Astrocyte (in vitro differentiated cells and primary cell): ENCODE data around the gene BTBD1. TPM values are rescaled to one million over a fixed set of nuclear protein-coding genes. Genes with fewer than 3 reads are reported as not detected.

Experiments
- DNase-seq: peaks from one replicate; pipeline ENCODE4 v3.0.0-alpha.2; 2010; ENCODE audit warnings: low read depth
- FAIRE-seq: peaks from 2 replicates; lab custom pipeline; 2011; peaks lifted over from hg19 to GRCh38; lab: Jason Lieb, UNC
- H2AFZ ChIP-seq: 2 replicates; pipeline ENCODE4 v1.6.0; 2012; ENCODE audit warnings: low read depth, low read length, inconsistent platforms
- H3K27ac ChIP-seq: 2 replicates; pipeline ENCODE4 v1.5.1; 2011; ENCODE audit warnings: low read depth, low read length, inconsistent platforms
- H3K27me3 ChIP-seq: 2 replicates; pipeline ENCODE4 v1.6.0; 2011; ENCODE audit warnings: low read length, inconsistent platforms; ENCODE audit not compliant: insufficient read depth
- H3K36me3 ChIP-seq: 2 replicates; pipeline ENCODE4 v1.5.1; 2011; ENCODE audit warnings: low read length, inconsistent platforms; ENCODE audit not compliant: insufficient read depth
- H3K4me1 ChIP-seq: 2 replicates; pipeline ENCODE4 v1.5.1; 2011; ENCODE audit warnings: low read length, inconsistent platforms; ENCODE audit not compliant: insufficient read depth
- H3K4me2 ChIP-seq: 2 replicates; pipeline ENCODE4 v1.6.0; 2012; ENCODE audit warnings: low read length, inconsistent platforms
- H3K4me3 ChIP-seq: 2 replicates; pipeline ENCODE4 v1.5.1; 2011; ENCODE audit warnings: low read depth, mild to moderate bottlenecking, low read length, inconsistent platforms; ENCODE audit not compliant: insufficient read depth
- H3K79me2 ChIP-seq: 2 replicates; pipeline ENCODE4 v1.6.0; 2012; ENCODE audit warnings: mild to moderate bottlenecking, low read length, inconsistent platforms; ENCODE audit not compliant: insufficient read depth
- H3K9ac ChIP-seq: 2 replicates; pipeline ENCODE4 v1.6.0; 2012; ENCODE audit warnings: mild to moderate bottlenecking, low read length, inconsistent platforms
- H3K9me3 ChIP-seq: 2 replicates; pipeline ENCODE4 v1.5.1; 2012; ENCODE audit warnings: low read depth, mild to moderate bottlenecking, low read length, inconsistent platforms; ENCODE audit not compliant: insufficient read depth
- H4K20me1 ChIP-seq: 2 replicates; pipeline ENCODE4 v1.6.0; 2012; ENCODE audit warnings: low read length, inconsistent platforms; ENCODE audit not compliant: insufficient read depth
- H3K27ac Mint-ChIP-seq: one replicate; pipeline ENCODE4 v1.8.0; 2021; ENCODE audit warnings: mild to moderate bottlenecking, mixed read lengths; ENCODE audit not compliant: unreplicated experiment
- H3K27me3 Mint-ChIP-seq: one replicate; pipeline ENCODE4 v1.8.0; 2021; ENCODE audit warnings: low read depth, mixed read lengths; ENCODE audit not compliant: unreplicated experiment
- H3K36me3 Mint-ChIP-seq: one replicate; pipeline ENCODE4 v1.8.0; 2021; ENCODE audit warnings: low read depth, mixed read lengths; ENCODE audit not compliant: unreplicated experiment
- H3K4me1 Mint-ChIP-seq: one replicate; pipeline ENCODE4 v1.8.0; 2021; ENCODE audit warnings: low read depth, mixed read lengths; ENCODE audit not compliant: unreplicated experiment
- H3K4me3 Mint-ChIP-seq: one replicate; pipeline ENCODE4 v1.8.0; 2021; ENCODE audit warnings: mild to moderate bottlenecking, moderate library complexity, mixed read lengths; ENCODE audit not compliant: unreplicated experiment
- H3K9me3 Mint-ChIP-seq: one replicate; pipeline ENCODE4 v1.8.0; 2021; ENCODE audit warnings: mild to moderate bottlenecking, mixed read lengths; ENCODE audit not compliant: unreplicated experiment
- EZH2 ChIP-seq: IDR thresholded peaks from 2 replicates; pipeline ENCODE4 v1.6.1; 2012; ENCODE audit warnings: mild to moderate bottlenecking, low read length, inconsistent platforms; ENCODE audit not compliant: insufficient read depth
- total RNA-seq: library from RNA; stranded (reverse); gene quantifications from 2 replicates; pipeline ENCODE4 v1.2.1, GENCODE V29; 2021
- TF ChIP-seq, protein P1 (sequence below): IDR thresholded peaks from 2 replicates; pipeline ENCODE4 v1.5.1; 2011; ENCODE audit warnings: low read depth, mild to moderate bottlenecking, inconsistent platforms, low read length, moderate library complexity; ENCODE audit not compliant: insufficient read depth

Gene BTBD1
- total RNA-seq, 1 donor from 2014 or later, result 61.1 TPM

GRCh38 chr15:83082730-83083386 lies 15.8 kb upstream of the BTBD1 start:
- H3K9ac ChIP-seq, result no peak overlapping the region
- H3K9me3 ChIP-seq, result no peaks in the 10 kb centered on the region
- Mint-ChIP-seq H3K36me3 (no peaks in the 10 kb centered on the region), H3K4me3 (no peak overlapping the region), H3K4me1 (no peaks in the 10 kb centered on the region), H3K27ac (no peak overlapping the region), H3K9me3 (no peaks in the 10 kb centered on the region), H3K27me3 (peaks cover 11% of the 10 kb centered on the region)
- H3K4me3 ChIP-seq, result no peak overlapping the region
- H3K36me3 ChIP-seq, result no peaks in the 10 kb centered on the region
- no peaks in the 10 kb centered on the region for H3K4me1 ChIP-seq
- TF ChIP-seq EZH2, result no peak
- TF ChIP-seq, protein P1, sequence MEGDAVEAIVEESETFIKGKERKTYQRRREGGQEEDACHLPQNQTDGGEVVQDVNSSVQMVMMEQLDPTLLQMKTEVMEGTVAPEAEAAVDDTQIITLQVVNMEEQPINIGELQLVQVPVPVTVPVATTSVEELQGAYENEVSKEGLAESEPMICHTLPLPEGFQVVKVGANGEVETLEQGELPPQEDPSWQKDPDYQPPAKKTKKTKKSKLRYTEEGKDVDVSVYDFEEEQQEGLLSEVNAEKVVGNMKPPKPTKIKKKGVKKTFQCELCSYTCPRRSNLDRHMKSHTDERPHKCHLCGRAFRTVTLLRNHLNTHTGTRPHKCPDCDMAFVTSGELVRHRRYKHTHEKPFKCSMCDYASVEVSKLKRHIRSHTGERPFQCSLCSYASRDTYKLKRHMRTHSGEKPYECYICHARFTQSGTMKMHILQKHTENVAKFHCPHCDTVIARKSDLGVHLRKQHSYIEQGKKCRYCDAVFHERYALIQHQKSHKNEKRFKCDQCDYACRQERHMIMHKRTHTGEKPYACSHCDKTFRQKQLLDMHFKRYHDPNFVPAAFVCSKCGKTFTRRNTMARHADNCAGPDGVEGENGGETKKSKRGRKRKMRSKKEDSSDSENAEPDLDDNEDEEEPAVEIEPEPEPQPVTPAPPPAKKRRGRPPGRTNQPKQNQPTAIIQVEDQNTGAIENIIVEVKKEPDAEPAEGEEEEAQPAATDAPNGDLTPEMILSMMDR, result no peak
- peaks cover 6% of the 10 kb centered on the region for H3K27me3 ChIP-seq
- no peak overlapping the region for H2AFZ ChIP-seq
- no peaks in the 10 kb centered on the region for H3K79me2 ChIP-seq
- H3K27ac ChIP-seq, result no peak overlapping the region
- FAIRE-seq, result no peak
- no peak overlapping the region for H3K4me2 ChIP-seq
- H4K20me1 ChIP-seq, result no peaks in the 10 kb centered on the region
- no peak for DNase-seq

DNA sequence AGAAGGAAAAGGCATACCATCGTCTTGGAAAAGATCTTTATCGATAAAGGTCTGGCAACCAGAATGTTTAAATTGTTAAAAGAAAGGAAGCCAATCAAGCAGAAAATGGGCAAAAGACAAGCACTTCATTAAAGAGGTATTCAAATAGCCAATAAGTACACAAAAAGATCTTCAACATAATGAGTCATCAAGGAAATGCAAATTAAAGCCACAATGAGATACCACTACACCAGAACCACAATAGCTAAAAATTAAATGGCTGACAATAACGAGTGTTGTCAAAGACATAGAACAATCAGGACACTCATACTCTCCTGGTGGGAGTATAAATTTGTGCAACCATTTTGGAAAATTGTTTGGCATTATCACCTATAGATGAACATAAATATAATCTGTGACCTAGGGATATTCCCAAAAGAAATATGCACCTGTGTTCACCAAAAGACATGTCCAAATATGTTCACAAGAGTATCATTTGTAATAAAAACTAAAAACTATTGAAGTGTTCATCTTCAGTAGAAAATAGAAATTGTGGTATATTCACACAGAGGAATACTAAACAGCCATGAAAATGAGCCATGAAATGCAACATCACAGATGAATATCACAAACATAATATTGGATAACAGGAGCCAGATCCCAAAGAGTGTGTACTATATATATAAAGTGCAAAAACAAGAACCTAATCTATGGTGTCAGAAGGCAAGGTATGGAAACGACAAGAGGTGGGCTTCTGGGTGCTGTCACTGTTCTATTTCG lies 14.4 kb upstream of the BTBD1 start:
- H4K20me1 ChIP-seq, result no peaks in the 10 kb centered on the region
- no peak for DNase-seq
- Mint-ChIP-seq H3K4me1 (no peaks in the 10 kb centered on the region), H3K9me3 (no peaks in the 10 kb centered on the region), H3K27ac (no peak overlapping the region), H3K4me3 (no peak overlapping the region), H3K36me3 (no peaks in the 10 kb centered on the region), H3K27me3 (peaks cover 15% of the 10 kb centered on the region)
- no peaks in the 10 kb centered on the region for H3K79me2 ChIP-seq
- no peaks in the 10 kb centered on the region for H3K4me1 ChIP-seq
- no peak overlapping the region for H2AFZ ChIP-seq
- no peak for FAIRE-seq
- H3K36me3 ChIP-seq, result no peaks in the 10 kb centered on the region
- H3K9me3 ChIP-seq, result no peaks in the 10 kb centered on the region
- no peak for TF ChIP-seq EZH2
- TF ChIP-seq, protein P1, result no peak
- H3K4me2 ChIP-seq, result no peak overlapping the region
- no peak overlapping the region for H3K9ac ChIP-seq
- peaks cover 8% of the 10 kb centered on the region for H3K27me3 ChIP-seq
- no peak overlapping the region for H3K27ac ChIP-seq
- H3K4me3 ChIP-seq, result no peak overlapping the region

- H3K27me3 Mint-ChIP-seq, result peaks cover 15% of the 10 kb centered on the region
- Histone ChIP-seq H3K27ac (no peak overlapping the region), H3K9ac (no peak overlapping the region), H2AFZ (no peak overlapping the region), H3K27me3 (peaks cover 8% of the 10 kb centered on the region), H3K36me3 (no peaks in the 10 kb centered on the region), H3K4me3 (no peak overlapping the region), H3K79me2 (no peaks in the 10 kb centered on the region), H3K4me1 (no peaks in the 10 kb centered on the region), H3K4me2 (no peak overlapping the region), H4K20me1 (no peaks in the 10 kb centered on the region), H3K9me3 (no peaks in the 10 kb centered on the region)
- peaks cover 4% of the 10 kb centered on the region for H3K9me3 Mint-ChIP-seq
- H3K27ac Mint-ChIP-seq, result no peak overlapping the region
- DNase-seq (no peak), FAIRE-seq (no peak)
- H3K36me3 Mint-ChIP-seq, result no peaks in the 10 kb centered on the region
- no peak overlapping the region for H3K4me3 Mint-ChIP-seq
- TF ChIP-seq, protein P1, result no peak
- H3K4me1 Mint-ChIP-seq, result no peaks in the 10 kb centered on the region
These were observed 11.7 kb upstream of the BTBD1 start for GRCh38 chr15:83078712-83079111.
